BJ (cell line): ENCODE results near the gene RAP1B. TPM values are rescaled to one million over a fixed set of nuclear protein-coding genes. Genes with fewer than 3 reads are reported as not detected.

Experiments
- CTCF ChIA-PET: fragments of 350-600 bp; formaldehyde crosslinking; extraction: SDS; loops from one replicate; lab custom pipeline; 2021; ENCODE audit warnings: antibody characterized with exemption, inconsistent platforms; lab: Yijun Ruan, JAX
- POLR2A ChIA-PET: fragments of 300-600 bp; sonication (Branson Sonifier 250); formaldehyde crosslinking; extraction: SDS; loops from one replicate; lab custom pipeline; 2021; ENCODE audit warnings: antibody characterized with exemption; lab: Charles Lee
- DNase-seq: peaks from one replicate; pipeline ENCODE4 v3.0.0-alpha.2; 2011; ENCODE audit warnings: low read depth
- H3K27me3 ChIP-seq: 2 replicates; pipeline ENCODE4 v1.6.0; 2011; ENCODE audit warnings: low read length; ENCODE audit not compliant: control insufficient read depth, insufficient read depth
- H3K36me3 ChIP-seq: 2 replicates; pipeline ENCODE4 v1.5.1; 2011; ENCODE audit warnings: low read length; ENCODE audit not compliant: control insufficient read depth, insufficient read depth
- H3K4me3 ChIP-seq: 2 replicates; pipeline ENCODE4 v1.5.1; 2011; ENCODE audit warnings: low read depth, mild to moderate bottlenecking, control low read depth, low read length
- CTCF ChIP-seq: IDR thresholded peaks from 2 replicates; pipeline ENCODE4 v1.5.1; 2011; ENCODE audit warnings: low read depth, mild to moderate bottlenecking, control low read depth, inconsistent platforms, low read length, moderate library complexity; ENCODE audit not compliant: insufficient read depth
- polyA plus RNA-seq: library from polyadenylated mRNA; depleted of rRNA; stranded (reverse); fragments of >200 nt; gene quantifications from 2 replicates; pipeline ENCODE4 v1.2.3, GENCODE V29; 2011

The RAP1B gene
- polyA plus RNA-seq, 1 experiment, result 210 TPM

GRCh38 chr12:68647507-68647906, 36.8 kb downstream of the RAP1B start:
- CTCF ChIA-PET, result no interaction called here
- POLR2A ChIA-PET, result interaction anchor here (0.6 to 0.7 kb wide), 2 partner anchors 26 to 342 kb away, joined by 3 to 6 read pairs; no protein-coding TSS in a partner anchor
- no peak for DNase-seq
- no peak for TF ChIP-seq CTCF
- Histone ChIP-seq H3K36me3 (peaks cover 4% of the 10 kb centered on the region; the same call in 1 of the 2 replicates), H3K27me3 (no peaks in the 10 kb centered on the region), H3K4me3 (no peak overlapping the region)

- CTCF ChIA-PET, result no interaction called here
Measured at GRCh38 chr12:68648179-68648578, 37.5 kb downstream of the RAP1B start.

GRCh38 chr12:68665016-68665569, 54.4 kb downstream of the RAP1B start:
- H3K36me3 ChIP-seq, result peaks cover 1% of the 10 kb centered on the region
- no peak for TF ChIP-seq CTCF
- no peak for DNase-seq
- no peaks in the 10 kb centered on the region for H3K27me3 ChIP-seq
- POLR2A ChIA-PET, result no interaction called here
- CTCF ChIA-PET, result interaction anchor here (0.9 to 1.4 kb wide), 2 partner anchors 83 to 302 kb away, joined by 3 read pairs; no protein-coding TSS in a partner anchor
- H3K4me3 ChIP-seq, result no peak overlapping the region

More at GRCh38 chr12:68648179-68648578, 37.5 kb downstream of the RAP1B start:
- Histone ChIP-seq H3K36me3 (peaks cover 5% of the 10 kb centered on the region; the same call in 1 of the 2 replicates), H3K4me3 (no peak overlapping the region), H3K27me3 (no peaks in the 10 kb centered on the region)
- no peak for DNase-seq
- POLR2A ChIA-PET, result no interaction called here
- no peak for TF ChIP-seq CTCF

GRCh38 chr12:68667291-68667690, 56.6 kb downstream of the RAP1B start:
- CTCF ChIA-PET, result no interaction called here
- no peak for DNase-seq
- TF ChIP-seq CTCF, result no peak
- POLR2A ChIA-PET, result no interaction called here
- Histone ChIP-seq H3K27me3 (no peaks in the 10 kb centered on the region), H3K4me3 (no peak overlapping the region), H3K36me3 (no peaks in the 10 kb centered on the region; the same call in 1 of the 2 replicates)

GRCh38 chr12:68667896-68668295, 57.2 kb downstream of the RAP1B start:
- ChIA-PET CTCF (no interaction called here), POLR2A (no interaction called here)
- Histone ChIP-seq H3K36me3 (no peaks in the 10 kb centered on the region; the same call in 1 of the 2 replicates), H3K4me3 (no peak overlapping the region), H3K27me3 (no peaks in the 10 kb centered on the region)
- no peak for DNase-seq
- TF ChIP-seq CTCF, result no peak
